GM11168 (cell line): ENCODE data around the gene NEK9.
"Not testable (repeated sequence)": the region's sequence is repeated elsewhere in the genome, so short reads cannot be mapped to it uniquely, and the experiment has no call there.

Experiments
- in situ Hi-C: fragments of 300-500 bp; cut with MboI; formaldehyde crosslinking; loops from one replicate; pipeline ENCODE4 v1.12.0; 2022; ENCODE audit warnings: low sequenced_read_pairs; ENCODE audit not compliant: unreplicated experiment

NEK9 gene

DNA sequence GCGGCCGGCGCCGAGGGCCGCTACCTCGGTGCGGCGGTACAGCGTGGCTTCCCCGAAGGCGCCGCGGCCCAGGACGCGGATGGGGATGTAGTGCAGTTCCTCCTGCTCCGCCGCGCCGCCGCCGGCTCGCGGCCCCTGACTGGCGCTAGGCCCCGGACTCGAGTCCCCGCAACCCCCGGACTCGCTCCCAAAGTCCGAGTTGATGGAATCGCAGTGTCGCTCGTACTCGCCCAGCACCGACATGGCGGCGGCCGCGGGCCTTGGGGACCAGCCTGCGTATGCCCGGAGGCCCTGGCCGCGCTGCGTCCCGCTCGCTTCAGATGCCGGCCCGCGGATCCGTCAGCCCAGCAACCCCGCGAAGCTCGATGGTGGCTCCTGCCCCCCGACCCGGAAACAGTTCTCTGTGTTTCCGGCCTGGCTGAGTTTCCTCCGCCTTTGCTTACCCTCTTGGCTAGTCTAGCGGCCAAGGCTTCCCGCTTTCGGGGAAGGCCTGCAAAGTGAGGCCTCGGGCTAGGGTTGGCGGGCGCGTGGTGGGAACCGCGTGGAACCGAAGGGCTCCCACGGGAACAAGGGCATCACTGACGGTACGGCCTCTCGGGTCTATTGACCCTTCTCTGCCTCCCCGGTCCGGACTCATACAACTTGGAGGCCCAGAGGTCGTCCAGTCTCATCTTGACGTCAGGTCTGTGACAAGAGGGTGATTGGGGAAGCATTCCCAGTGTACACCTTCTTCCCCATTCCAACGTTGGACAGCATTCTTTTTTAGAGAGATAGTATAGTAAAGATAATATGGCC is at the start of gene NEK9:
Gene NEK9 (minus strand): TSS at position 370 of the 795 bp plus-strand sequence. CDS start 127 bp downstream, at position 243.
- in situ Hi-C loops: loop anchor here (25.0 kb wide), 1 partner anchor 335 kb away; no protein-coding TSS in a partner anchor

- in situ Hi-C loops: no loop called here
Measured at GRCh38 chr14:75176142-75176820, 49.4 kb upstream of the NEK9 start, which contains the start of gene TMED10. Gene TMED10 (minus strand): TSS chr14:75176612. CDS start chr14:75176579, 33 bp downstream.

- in situ Hi-C loops: no loop called here
Measured at GRCh38 chr14:75175677-75176141, 48.9 kb upstream of the NEK9 start.

GRCh38 chr14:75174066-75174465 is 47.2 kb upstream of the NEK9 start:
- in situ Hi-C loops: no loop called here

DNA sequence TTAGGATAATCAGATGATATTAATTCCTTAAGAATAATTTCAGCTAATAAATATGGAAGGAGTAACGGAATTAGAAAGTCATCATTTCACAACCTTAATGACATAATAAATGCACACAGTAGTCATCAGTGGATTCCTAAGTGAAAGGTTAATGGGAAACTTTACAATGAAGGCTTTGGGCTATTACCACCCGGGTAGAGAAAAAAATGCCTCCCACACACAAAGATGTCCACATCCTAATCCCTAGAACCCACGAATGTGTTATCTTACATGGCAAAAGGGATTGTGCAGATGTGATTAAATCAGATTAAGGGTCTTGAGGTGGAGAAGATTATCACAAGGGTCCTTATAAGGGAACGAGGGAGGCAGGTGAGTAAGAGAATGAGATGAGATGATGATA is 43.9 kb upstream of the NEK9 start:
- in situ Hi-C loops: no loop called here

GRCh38 chr14:75168586-75169335 is 41.9 kb upstream of the NEK9 start:
- in situ Hi-C loops: no loop called here

- in situ Hi-C loops: no loop called here
Measured at GRCh38 chr14:75167325-75167724, 40.5 kb upstream of the NEK9 start.

DNA sequence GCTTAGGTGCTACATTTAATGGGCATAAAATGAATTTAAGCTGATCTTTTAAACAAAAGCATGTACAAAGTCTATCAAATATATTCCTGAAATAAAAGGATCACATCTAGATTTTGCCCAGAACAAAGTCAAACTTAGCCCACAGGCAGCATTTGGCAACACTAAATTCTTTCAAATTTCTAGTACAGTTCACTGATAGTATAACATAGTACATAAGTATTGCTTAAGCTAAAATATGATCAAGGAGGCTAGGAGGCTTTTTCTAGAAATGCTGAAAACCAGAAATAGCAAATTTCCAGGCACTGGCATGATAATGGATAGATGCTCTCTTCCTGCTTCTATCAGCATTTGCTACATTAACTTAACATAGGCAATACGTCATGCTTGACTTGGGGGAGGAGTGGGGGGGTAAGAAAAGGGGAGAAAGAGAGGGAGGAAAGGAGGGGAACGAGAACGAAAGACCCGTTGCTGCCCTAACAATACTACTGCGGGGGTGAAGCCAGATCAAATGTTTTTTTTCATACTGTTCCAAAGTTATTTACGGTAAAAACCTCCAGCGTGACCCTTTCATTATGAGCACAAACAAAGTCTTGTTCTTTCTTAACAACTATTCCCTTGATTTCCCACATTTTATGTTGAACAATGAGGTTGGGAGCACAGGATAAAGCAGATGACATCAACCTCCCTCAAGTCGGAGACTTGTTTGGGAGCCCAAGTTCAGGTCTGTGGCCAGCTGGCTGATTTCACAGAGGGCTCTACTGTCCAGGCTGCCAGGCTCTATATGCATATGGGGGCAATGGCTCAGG is 38.9 kb upstream of the NEK9 start:
- in situ Hi-C loops: no loop called here

- in situ Hi-C loops: no loop called here
Measured at GRCh38 chr14:75164809-75165208, 38.0 kb upstream of the NEK9 start.

- in situ Hi-C loops: no loop called here
Measured at GRCh38 chr14:75163677-75164076, 36.8 kb upstream of the NEK9 start.

DNA sequence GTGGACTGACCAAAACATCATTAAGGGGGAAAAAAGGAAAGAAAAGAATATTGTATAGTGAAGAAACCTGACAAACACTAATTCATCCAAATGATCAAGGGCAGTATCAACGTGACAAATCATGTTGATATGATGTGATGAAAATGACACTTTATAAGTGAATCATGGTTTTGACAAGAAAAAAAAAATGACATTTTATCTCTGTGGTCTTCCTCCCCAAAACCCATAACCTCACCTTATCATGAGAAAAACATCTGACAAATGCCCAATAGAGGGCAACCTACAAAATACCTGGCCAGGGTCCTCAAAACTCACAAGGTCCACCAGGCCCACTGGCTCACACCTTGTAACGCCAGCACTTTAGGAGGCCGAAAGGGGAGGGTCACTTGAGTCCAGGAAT is 35.8 kb upstream of the NEK9 start:
- in situ Hi-C loops: no loop called here

- in situ Hi-C loops: no loop called here
Measured at GRCh38 chr14:75158843-75159614, 32.2 kb upstream of the NEK9 start.

GRCh38 chr14:75156901-75157300 is 30.1 kb upstream of the NEK9 start:
- in situ Hi-C loops: no loop called here

DNA sequence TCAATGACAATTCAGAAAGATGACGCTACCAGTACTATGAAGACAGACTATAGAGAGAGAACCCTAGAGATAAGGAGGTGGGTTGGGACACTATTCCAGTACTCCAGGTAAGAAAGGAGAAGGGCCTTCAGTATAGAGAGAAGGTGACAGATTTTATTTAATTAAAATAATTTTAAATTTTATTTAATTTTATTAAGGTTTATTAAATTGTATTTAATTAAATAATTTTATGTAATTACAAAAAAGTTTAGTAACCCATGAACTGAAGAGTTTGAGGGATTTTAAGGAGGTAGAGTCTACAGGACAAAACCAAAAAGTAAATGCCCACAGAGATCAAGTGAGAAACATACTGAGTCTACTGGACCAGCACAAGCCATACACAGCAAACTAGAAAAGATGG is 29.3 kb upstream of the NEK9 start:
- in situ Hi-C loops: no loop called here

GRCh38 chr14:75155169-75155568 is 28.3 kb upstream of the NEK9 start:
- in situ Hi-C loops: no loop called here

GRCh38 chr14:75153295-75153694 is 26.4 kb upstream of the NEK9 start:
- in situ Hi-C loops: no loop called here

DNA sequence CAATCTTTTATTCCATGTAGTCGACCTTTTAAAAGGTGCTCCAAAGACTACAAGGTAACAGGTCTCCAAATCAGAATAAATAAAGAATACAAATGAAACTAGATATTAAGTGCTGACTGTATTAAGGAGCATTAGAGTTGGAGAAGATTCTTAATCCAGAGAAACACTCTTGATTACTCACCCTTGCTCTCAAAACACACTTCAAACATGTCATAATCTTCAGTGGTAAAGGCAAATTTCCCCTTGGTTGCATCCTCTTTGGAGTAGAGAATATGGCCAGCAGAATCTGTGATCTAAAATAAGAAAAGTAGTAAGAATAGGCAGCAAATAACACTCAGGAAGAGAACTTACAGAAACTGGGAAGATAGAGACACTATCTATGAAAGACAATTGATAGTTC is 25.0 kb upstream of the NEK9 start:
- in situ Hi-C loops: no loop called here

DNA sequence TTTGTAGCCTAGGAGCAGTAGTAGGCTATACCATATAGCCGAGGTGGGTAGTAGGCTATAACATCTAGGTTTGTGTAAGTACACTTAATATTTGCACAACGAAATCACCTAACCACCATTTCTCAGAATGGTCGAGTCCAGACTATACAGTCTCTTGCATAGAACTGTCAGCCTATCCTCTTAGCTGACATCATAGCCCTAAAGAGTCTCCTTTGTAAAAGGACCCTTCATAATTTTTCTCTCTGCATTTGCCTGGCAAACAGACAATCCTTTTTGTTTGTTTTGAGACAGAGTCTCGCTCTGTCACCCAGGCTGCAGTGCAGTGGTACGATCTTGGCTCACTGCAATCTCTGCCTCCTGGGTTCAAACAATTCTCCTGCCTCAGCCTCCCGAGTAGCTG is 23.8 kb upstream of the NEK9 start:
- in situ Hi-C loops: not testable (repeated sequence)

- in situ Hi-C loops: no loop called here
Measured at GRCh38 chr14:75150150-75150549, 23.3 kb upstream of the NEK9 start.
